Psoas muscle (tissue), 8 donors: ENCODE results near the gene SHISAL1. TPM values are rescaled to one million over a fixed set of nuclear protein-coding genes. Genes with fewer than 3 reads are reported as not detected.

Experiments used
- ATAC-seq, 4 donors: fragments of 200-7000 bp; cut with Tn5 transposase; one replicate each; pipeline ENCODE4 v1.9.1; 2020; ENCODE audit warnings: moderate library complexity in 3 of 4, mild to moderate bottlenecking in 2 of 4
- DNase-seq, 2 donors: peaks; one replicate each; pipeline ENCODE4 v3.0.0-alpha.2; 2020
- H3K27ac ChIP-seq: fragments of 200-600 bp; one replicate; pipeline ENCODE4 v1.8.0; 2022
- H3K27me3 ChIP-seq, 3 donors: fragments of 200-600 bp in 1 of 3; one replicate each; pipeline versions ENCODE4 v1.6.1 to v1.8.0; 2013 to 2022; ENCODE audit warnings: low read length in 2 of 3, mild to moderate bottlenecking in 2 of 3, moderate library complexity in 1 of 3; ENCODE audit not compliant: insufficient read depth in 3 of 3
- H3K36me3 ChIP-seq, 2 donors: fragments of 200-600 bp in 1 of 2; one replicate each; pipeline versions ENCODE4 v1.6.1 to v1.8.0; 2013 to 2022; ENCODE audit warnings: low read depth in 1 of 2, mild to moderate bottlenecking in 1 of 2, moderate library complexity in 1 of 2; ENCODE audit not compliant: insufficient read depth in 1 of 2
- H3K4me1 ChIP-seq: fragments of 200-600 bp; one replicate; pipeline ENCODE4 v1.8.0; 2022
- H3K4me3 ChIP-seq: fragments of 200-600 bp; one replicate; pipeline ENCODE4 v1.8.0; 2022; ENCODE audit warnings: mild to moderate bottlenecking
- H3K9me3 ChIP-seq: fragments of 200-600 bp; one replicate; pipeline ENCODE4 v1.8.0; 2022
- WGBS, 3 donors: extraction: QIAGEN DNeasy Blood & Tissue Kit; methylation state at CpG; one replicate each; pipeline versions ENCODE4 v1.1.6 to v1.1.7; 2013; 5-methylcytosine and 5-hydroxymethylcytosine counted together
- intact Hi-C, 2 donors: fragments of 100-400 bp; cut with DNase I; formaldehyde crosslinking; loops; one replicate each; pipeline versions ENCODE4 v1.11.0 to v1.14.2; 2022
- polyA plus RNA-seq, 3 donors: library from polyadenylated mRNA; stranded (reverse); fragments of 200-250 nt; gene quantifications; one replicate each; pipeline ENCODE4 v1.2.3, GENCODE V29; 2013
- total RNA-seq, 4 donors: library from RNA; stranded (reverse); fragmentation: NEBNext Ultra II Directional in 2 of 4; extraction: Animal tissue kit (Norgen Biotek cat#: 25700) in 2 of 4; gene quantifications; one replicate each; pipeline versions ENCODE4 v1.2.1 to v1.2.4, GENCODE V29; 2021 to 2023
- TF ChIP-seq, protein P1 (sequence below): fragments of 200-600 bp; IDR thresholded peaks from one replicate; pipeline ENCODE4 v1.8.0; 2022; ENCODE audit warnings: antibody characterized with exemption
- donor health status: healthy with polysubstance abuse.
- donor health status: DM: no; HTN: no; CAD: no; lungs with moderate emphysema.
- donor health status: Bipolar disorder and iron deficiency.
- donor health status: healthy.
- donor health status: DM: yes; HTN: yes; CAD: no.
- donor health status: DM: no; HTN: no; CAD: no.
- donor health status: DM: no; HTN: no; CAD: no.
- donor health status: DM: yes; HTN: yes; CAD: no.

SHISAL1 gene
- total and polyA plus RNA-seq, 7 donors, result 0.01 to 0.24 (median 0.06) TPM; not detected in 1

DNA sequence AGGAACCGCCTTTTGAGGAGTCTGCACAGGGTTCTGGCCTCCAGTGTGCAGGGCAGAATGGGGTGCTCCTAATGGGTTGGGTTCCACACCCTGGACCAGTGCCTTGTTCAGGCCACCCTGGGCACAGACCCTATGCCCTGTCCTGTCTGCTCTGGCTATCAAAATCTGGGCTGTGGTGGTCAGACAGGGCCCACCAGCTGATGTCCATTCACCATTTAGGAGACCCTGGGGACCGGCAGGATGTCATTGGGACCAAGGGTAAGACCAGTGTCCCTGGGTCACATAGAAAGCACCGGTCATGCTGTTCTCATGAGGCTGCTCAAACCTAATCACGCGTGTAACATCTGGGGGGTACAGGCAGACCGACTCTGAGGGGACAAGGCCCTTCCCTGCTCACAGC, 94.7 kb downstream of the SHISAL1 start:
- intact Hi-C loops, result no loop called here
- TF ChIP-seq, protein P1, sequence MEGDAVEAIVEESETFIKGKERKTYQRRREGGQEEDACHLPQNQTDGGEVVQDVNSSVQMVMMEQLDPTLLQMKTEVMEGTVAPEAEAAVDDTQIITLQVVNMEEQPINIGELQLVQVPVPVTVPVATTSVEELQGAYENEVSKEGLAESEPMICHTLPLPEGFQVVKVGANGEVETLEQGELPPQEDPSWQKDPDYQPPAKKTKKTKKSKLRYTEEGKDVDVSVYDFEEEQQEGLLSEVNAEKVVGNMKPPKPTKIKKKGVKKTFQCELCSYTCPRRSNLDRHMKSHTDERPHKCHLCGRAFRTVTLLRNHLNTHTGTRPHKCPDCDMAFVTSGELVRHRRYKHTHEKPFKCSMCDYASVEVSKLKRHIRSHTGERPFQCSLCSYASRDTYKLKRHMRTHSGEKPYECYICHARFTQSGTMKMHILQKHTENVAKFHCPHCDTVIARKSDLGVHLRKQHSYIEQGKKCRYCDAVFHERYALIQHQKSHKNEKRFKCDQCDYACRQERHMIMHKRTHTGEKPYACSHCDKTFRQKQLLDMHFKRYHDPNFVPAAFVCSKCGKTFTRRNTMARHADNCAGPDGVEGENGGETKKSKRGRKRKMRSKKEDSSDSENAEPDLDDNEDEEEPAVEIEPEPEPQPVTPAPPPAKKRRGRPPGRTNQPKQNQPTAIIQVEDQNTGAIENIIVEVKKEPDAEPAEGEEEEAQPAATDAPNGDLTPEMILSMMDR, result no peak
- ATAC-seq (no peak), DNase-seq (no peak)
- no peak overlapping the region for H3K27ac ChIP-seq
- no peaks in the 10 kb centered on the region for H3K9me3 ChIP-seq
- no peaks in the 10 kb centered on the region for H3K36me3 ChIP-seq
- H3K4me1 ChIP-seq, result no peaks in the 10 kb centered on the region
- no peak overlapping the region for H3K4me3 ChIP-seq
- 81 to 91% (median 85%) methylated on average over 6 of the region's 6 CpGs for WGBS, 3 donors
- peaks cover 0 to 16% (median 7%) of the 10 kb centered on the region in 3 donors for H3K27me3 ChIP-seq

DNA sequence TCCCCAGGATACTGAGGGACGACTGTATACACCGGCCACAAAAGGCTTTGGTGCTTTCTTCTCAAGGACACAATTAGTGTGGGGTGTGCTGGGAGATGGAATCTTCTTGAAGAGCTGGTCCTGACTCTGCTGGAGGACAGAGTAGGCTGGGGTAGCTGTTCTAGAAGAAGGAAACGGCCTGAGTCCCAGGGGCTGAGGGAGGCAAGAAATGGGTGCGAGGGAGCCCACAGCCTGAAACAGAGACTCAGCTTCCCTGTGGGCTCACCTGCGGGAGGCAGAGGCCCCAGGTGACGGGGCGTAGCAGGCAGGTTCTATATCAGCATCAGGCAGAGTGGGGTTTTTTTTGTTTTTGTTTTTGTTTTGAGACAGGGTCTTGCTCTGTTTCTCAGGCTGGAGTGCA, 95.4 kb downstream of the SHISAL1 start:
- Histone ChIP-seq H3K4me1 (peaks cover 4% of the 10 kb centered on the region), H3K27ac (no peak overlapping the region), H3K27me3 (peaks cover 0 to 15% (median 7%) of the 10 kb centered on the region in 3 donors), H3K36me3 (no peaks in the 10 kb centered on the region), H3K4me3 (no peak overlapping the region), H3K9me3 (no peaks in the 10 kb centered on the region)
- TF ChIP-seq, protein P1, result no peak
- ATAC-seq (no peak), DNase-seq (no peak)
- intact Hi-C loops, result no loop called here
- 71 to 88% (median 73%) methylated on average over 7 of the region's 7 CpGs for WGBS, 3 donors

DNA sequence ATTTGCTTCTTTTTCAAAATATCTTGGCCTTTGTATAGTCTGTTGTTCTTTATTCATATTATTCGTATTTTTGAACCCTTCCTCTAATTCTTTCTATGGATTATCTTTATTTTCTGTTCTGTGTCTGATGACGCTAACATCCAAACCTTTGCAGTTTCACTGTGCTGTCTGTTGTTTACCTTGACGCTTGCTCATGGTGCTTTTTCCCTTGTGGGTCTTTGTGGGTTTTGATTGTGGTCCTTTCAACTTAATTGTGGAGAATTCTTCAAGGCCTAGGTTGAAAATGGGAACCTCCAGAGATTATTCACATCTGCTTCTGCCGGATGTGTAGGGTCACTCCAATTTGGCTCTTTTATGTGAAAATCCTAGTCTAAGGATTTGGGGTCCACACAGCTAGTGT, 97.5 kb downstream of the SHISAL1 start:
- DNase-seq (no peak), ATAC-seq (no peak)
- WGBS, 3 donors, result 78 to 87% (median 85%) methylated on average over 4 of the region's 4 CpGs
- intact Hi-C loops, result no loop called here
- Histone ChIP-seq H3K27me3 (peaks cover 0 to 6% (median 5%) of the 10 kb centered on the region in 3 donors), H3K4me1 (peaks cover 6% of the 10 kb centered on the region), H3K36me3 (no peaks in the 10 kb centered on the region), H3K9me3 (no peaks in the 10 kb centered on the region), H3K27ac (no peak overlapping the region), H3K4me3 (no peak overlapping the region)
- TF ChIP-seq, protein P1, result no peak

DNA sequence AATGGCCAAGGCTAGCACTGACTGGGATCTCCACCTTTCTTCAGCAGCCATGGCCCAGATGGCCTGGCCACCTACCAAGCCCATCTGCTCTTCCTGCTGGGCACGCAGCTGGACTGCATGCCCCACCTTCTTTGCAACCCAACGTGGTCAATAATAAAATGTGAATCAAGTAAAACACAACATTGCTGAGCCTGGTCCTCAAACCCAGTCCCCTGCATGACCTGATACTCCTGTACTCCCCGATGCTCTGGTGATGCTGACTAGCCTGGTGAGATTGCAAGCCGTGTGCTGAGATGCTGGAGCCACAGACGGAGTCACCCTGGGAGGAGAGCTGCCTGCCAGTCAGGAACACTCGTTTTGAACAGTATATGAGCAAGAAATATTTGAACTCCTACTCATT, 98.0 kb downstream of the SHISAL1 start:
- WGBS, 3 donors, result 60 to 67% (median 60%) methylated on average over 6 of the region's 6 CpGs
- intact Hi-C loops, result no loop called here
- TF ChIP-seq, protein P1, result no peak

DNA sequence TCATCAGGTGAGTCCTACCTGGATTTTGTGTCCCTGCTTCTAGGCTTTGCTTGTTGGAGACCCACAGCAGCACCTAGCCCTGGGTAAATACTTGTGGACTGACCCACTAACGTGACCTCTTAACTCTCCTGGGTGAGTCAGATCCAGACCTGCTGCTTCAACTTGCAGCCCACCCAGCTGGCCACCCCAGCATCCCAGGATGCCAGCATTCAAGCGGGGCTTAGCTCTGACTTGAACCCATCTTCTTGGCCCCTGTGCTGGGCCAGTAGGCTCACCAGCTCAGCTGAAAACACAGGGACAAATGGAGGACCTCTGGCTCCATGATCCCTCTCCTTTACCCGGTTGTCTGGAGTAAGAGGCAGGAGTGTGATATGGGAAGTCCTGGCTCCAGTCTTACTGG, 98.6 kb downstream of the SHISAL1 start:
- intact Hi-C loops, result no loop called here
- H3K36me3 ChIP-seq, result no peaks in the 10 kb centered on the region
- no peak for DNase-seq
- H3K4me1 ChIP-seq, result peaks cover 6% of the 10 kb centered on the region
- H3K27ac ChIP-seq, result no peak overlapping the region
- H3K27me3 ChIP-seq, result peaks cover 0 to 6% (median 0%) of the 10 kb centered on the region in 3 donors
- H3K9me3 ChIP-seq, result no peaks in the 10 kb centered on the region
- 88 to 94% (median 91%) methylated on average over 3 of the region's 3 CpGs for WGBS, 3 donors
- H3K4me3 ChIP-seq, result no peak overlapping the region
- no peak for ATAC-seq
- TF ChIP-seq, protein P1, result no peak

More for the DNA sequence above, 98.0 kb downstream of the SHISAL1 start:
- no peak overlapping the region for H3K4me3 ChIP-seq
- H3K4me1 ChIP-seq, result peaks cover 6% of the 10 kb centered on the region
- ATAC-seq (no peak), DNase-seq (no peak)
- peaks cover 0 to 6% (median 5%) of the 10 kb centered on the region in 3 donors for H3K27me3 ChIP-seq
- H3K36me3 ChIP-seq, result no peaks in the 10 kb centered on the region
- no peaks in the 10 kb centered on the region for H3K9me3 ChIP-seq
- H3K27ac ChIP-seq, result no peak overlapping the region
